Renal pelvis (tissue), 4 donors: ENCODE measurements around the gene PHF24. TPM values are rescaled to one million over a fixed set of nuclear protein-coding genes. Genes with fewer than 3 reads are reported as not detected.
A peak's percentile ranks its signal among the peaks of the same experiment; 100 is the strongest.

ENCODE experiments used
- DNase-seq: peaks from one replicate; pipeline ENCODE4 v3.0.0-alpha.2; 2013
- polyA plus RNA-seq, 3 donors: library from polyadenylated mRNA; unstranded; fragments of 120-200 nt; gene quantifications; one replicate each; pipeline ENCODE4 v1.2.1, GENCODE V29; 2013; ENCODE audit not compliant: insufficient read length in 3 of 3

The PHF24 gene
- polyA plus RNA-seq, 3 donors = 0.13 to 0.40 (median 0.13) TPM

- no peak for DNase-seq
These were observed 24.3 kb downstream of the PHF24 start for GRCh38 chr9:34982361-34982760.

GRCh38 chr9:34983209-34983608 is 25.1 kb downstream of the PHF24 start:
- no peak for DNase-seq

- DNase-seq = peak; percentile 78
These were observed 26.0 kb downstream of the PHF24 start for GRCh38 chr9:34984049-34984448.

GRCh38 chr9:34985311-34985899 is 27.3 kb downstream of the PHF24 start:
- DNase-seq = peak; percentile 50

- DNase-seq = peak; percentile 43
These were observed 28.5 kb downstream of the PHF24 start for GRCh38 chr9:34986540-34987047.

- no peak for DNase-seq
These were observed 29.2 kb downstream of the PHF24 start for GRCh38 chr9:34987160-34987901.

- DNase-seq = no peak
These were observed 30.3 kb downstream of the PHF24 start for GRCh38 chr9:34988218-34989002.

- peak; percentile 99 for DNase-seq
These were observed 31.2 kb downstream of the PHF24 start, which contains the start of gene DNAJB5 for GRCh38 chr9:34989003-34989945. DNAJB5 (plus strand) TSS chr9:34989745; CDS start chr9:34990631, 886 bp downstream.

GRCh38 chr9:34989946-34990635 is 32.0 kb downstream of the PHF24 start:
- peak; percentile 86 for DNase-seq

GRCh38 chr9:34990908-34991606 is 33.0 kb downstream of the PHF24 start:
- no peak for DNase-seq

- DNase-seq = no peak
These were observed 33.7 kb downstream of the PHF24 start for GRCh38 chr9:34991607-34992375.

- no peak for DNase-seq
These were observed 34.4 kb downstream of the PHF24 start for GRCh38 chr9:34992376-34992951.

GRCh38 chr9:34993502-34994259 is 35.6 kb downstream of the PHF24 start:
- peak; percentile 42 for DNase-seq

GRCh38 chr9:34994260-34994899 is 36.3 kb downstream of the PHF24 start:
- DNase-seq = no peak

- DNase-seq = no peak
These were observed 37.0 kb downstream of the PHF24 start for GRCh38 chr9:34994900-34995669.

GRCh38 chr9:34995670-34996060 is 37.6 kb downstream of the PHF24 start:
- DNase-seq = no peak
